GM19238 (cell line): ENCODE measurements around the gene PIGL.
"Not testable (repeated sequence)": the region's sequence is repeated elsewhere in the genome, so short reads cannot be mapped to it uniquely, and the experiment has no call there.

Source experiments
- DNase-seq: peaks from one replicate; pipeline ENCODE4 v3.0.0; 2011; ENCODE audit warnings: low spot score; ENCODE audit not compliant: insufficient read length

Gene PIGL

DNA sequence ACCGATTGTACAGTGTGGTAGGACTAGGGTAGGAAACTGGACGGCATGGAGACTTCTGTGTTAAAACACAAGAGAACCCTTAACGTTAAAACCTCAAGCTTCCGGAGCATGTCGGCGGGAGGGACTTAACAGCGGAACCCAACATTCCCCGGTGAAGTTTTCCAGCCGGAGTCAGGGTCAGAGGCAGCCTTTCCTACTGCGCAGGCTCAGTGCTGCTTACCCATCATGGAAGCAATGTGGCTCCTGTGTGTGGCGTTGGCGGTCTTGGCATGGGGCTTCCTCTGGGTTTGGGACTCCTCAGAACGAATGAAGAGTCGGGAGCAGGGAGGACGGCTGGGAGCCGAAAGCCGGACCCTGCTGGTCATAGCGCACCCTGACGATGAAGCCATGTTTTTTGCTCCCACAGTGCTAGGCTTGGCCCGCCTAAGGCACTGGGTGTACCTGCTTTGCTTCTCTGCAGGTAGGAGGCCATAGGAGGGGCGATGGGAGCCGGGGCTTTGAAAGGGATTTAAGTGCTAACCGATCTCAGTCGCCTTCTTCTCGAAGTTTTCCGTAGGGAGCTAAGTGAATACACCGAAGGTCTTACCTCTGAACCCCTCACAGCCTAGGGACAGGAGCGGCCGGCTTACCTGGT lies at the start of gene PIGL:
Gene PIGL, plus strand, starts transcription at position 209 of the 634 bp plus-strand sequence. Its CDS starts 17 bp downstream, at position 226.
- peak; percentile 61 for DNase-seq

- DNase-seq, result no peak
These were observed 45.4 kb upstream of the PIGL start for GRCh38 chr17:16171613-16172012.

GRCh38 chr17:16178836-16179235 lies 38.2 kb upstream of the PIGL start:
- no peak for DNase-seq

DNA sequence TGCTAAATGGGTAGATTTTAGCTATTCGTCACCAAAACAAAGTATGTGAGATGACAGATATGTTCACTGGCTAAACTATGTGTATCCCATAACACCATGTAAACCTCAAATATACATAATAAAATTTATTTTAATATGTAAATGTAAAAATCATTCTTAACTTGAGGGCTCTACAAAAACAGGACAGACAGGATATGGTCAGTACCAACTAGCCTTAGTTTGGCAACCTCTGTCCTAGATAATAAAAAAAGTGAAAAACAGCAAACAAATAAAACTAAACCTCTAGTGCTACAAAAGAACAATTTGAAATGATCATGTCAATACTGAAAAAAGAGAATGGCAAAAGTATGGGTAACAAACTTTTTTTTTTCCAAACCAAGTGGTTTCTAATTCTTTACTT lies 35.4 kb upstream of the PIGL start:
- DNase-seq, result no peak

DNA sequence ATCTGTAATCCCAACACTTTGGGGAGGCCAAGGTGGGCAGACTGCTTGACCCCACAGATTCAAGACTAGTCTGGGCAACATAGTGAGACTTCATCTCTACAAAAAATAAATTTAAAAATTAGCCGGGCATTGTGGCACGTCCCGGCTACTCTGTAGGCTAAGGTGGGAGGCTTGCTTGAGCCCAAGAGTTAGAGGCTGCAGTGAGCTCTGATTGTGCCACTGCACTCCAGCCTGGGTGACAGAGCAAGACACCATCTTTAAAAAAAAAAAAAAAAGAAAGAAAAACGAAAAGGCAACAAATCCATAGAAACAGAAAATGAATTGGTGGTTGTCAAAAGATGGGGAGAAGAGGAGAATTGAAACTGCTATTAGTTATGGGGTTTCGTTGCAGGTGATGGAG lies 29.4 kb upstream of the PIGL start:
- no peak for DNase-seq

DNA sequence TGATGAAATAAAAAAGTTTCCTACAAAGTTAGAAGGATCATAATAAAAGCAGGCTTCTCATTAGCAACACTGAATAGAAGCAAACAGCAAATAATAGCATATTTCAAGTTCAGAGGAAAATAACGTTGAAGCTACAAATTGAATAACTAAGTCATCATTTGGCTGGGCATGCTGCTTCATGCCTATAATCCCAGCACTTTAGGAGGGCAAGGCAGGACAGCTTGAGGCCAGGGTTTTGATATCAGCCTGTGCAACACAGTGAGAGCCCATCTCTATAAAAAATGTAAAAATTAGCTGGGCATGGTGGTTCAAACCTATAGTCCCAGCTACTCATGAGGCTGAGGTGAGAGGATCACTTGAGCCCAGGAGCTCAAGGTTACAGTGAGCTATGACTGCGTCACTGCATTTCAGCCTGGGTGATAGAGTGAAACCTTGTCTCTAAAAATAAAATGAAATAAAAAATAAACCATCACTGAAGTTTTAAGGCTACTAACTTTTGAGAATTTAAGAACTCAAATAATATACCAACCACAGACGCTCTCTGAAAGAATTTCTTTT lies 27.1 kb upstream of the PIGL start:
- DNase-seq, result no peak

- DNase-seq, result no peak
These were observed 26.2 kb upstream of the PIGL start for GRCh38 chr17:16190703-16191360.

- DNase-seq, result no peak
These were observed 25.4 kb upstream of the PIGL start for GRCh38 chr17:16191604-16192003.

GRCh38 chr17:16194307-16194835 lies 22.6 kb upstream of the PIGL start:
- DNase-seq, result not testable (repeated sequence)

DNA sequence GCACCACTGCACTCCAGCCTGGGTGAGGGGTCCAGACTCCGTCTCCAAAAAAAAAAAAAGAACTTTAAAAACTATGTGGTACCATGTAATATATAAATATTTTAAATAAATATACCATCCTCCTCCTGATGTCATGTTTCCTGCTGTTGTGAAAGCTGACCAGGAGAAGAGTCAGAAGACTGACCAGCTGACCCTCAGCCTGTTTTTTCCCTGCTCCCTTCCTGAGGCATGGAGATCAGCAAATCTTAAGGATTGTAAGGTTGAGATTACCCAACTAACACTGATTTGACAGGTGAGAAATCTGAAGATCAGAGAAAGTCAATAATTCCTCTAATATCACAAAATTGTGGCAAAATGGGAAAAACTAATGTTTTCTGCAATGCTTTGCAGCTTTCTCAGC lies 19.7 kb upstream of the PIGL start:
- no peak for DNase-seq

DNA sequence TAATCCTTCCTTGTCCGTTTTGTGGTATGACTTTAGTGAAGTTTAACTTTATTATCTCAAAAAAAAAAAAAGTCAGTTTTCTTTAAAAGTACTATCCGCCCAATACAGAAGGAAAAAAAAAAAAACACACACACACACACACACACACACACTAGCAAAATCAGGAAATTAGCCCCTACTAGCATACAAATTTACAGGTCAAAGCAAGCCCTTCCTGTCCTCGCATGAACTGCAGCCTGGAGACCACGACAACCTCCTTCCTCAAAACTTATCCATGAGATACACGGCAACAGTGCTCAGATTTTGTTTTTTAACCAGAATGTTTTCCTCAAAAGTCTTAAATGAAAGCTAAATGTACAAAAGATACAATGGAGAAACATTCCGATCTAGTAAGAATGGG lies 17.9 kb upstream of the PIGL start:
- no peak for DNase-seq

DNA sequence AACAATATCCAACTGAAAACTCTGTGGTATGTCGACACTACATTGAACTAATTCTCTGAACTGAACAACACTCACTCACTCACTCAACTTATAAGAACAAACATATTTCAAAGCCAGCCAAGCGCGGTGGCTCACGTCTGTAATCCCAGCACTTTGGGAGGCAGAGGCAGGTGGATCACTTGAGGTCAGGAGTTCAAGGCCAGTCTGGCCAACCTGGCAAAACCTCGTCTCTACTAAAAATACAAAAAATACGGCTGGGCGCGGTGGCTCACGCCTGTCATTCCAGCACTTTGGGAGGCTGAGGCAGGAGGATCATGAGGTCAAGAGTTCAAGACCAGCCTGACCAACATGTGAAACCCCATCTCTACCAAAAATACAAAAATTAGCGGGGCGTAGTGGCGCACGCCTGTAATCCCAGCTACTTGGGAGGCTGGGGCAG lies 15.3 kb upstream of the PIGL start:
- DNase-seq, result not testable (repeated sequence)

GRCh38 chr17:16202554-16203500 lies 14.2 kb upstream of the PIGL start:
- not testable (repeated sequence) for DNase-seq

DNA sequence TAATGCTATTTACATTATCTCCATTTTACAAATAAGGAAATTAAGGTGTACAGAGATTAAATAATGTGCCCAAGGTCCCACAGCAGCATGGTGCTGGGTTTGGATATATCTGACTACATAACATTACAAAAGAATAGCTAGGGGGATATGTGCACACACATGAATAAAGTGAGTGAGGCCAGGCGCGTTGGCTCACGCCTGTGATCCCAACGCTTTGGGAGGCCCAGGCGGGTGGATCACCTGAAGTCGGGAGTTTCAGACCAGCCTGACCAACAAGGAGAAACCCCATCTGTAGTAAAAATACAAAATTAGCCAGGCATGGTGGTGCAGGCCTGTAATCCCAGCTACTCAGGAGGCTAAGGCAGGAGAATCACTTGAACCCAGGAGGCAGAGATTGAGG lies 12.2 kb upstream of the PIGL start:
- DNase-seq, result not testable (repeated sequence)

- no peak for DNase-seq
These were observed 5.4 kb upstream of the PIGL start for GRCh38 chr17:16211590-16211989.

DNA sequence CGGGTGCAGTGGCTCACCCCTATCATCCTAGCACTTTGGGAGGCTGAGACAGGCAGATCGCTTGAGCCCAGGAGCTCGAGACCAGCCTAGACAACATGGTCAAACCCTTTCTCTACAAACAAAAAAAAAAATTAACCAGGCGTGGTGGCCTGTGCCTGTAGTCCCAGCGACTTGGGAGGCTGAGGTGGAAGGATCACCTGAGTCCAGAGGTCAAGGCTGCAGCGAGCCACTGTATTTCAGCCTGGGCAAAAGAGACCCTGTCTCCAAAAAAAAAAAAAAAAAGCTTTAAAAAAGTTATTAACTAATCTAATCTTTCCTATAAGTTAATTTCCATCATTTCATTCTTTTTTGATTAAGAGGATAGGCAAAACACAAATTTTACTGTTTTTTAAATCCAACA lies 4.2 kb upstream of the PIGL start:
- DNase-seq, result no peak

GRCh38 chr17:16214190-16215001 lies 2.6 kb upstream of the PIGL start:
- no peak for DNase-seq

DNA sequence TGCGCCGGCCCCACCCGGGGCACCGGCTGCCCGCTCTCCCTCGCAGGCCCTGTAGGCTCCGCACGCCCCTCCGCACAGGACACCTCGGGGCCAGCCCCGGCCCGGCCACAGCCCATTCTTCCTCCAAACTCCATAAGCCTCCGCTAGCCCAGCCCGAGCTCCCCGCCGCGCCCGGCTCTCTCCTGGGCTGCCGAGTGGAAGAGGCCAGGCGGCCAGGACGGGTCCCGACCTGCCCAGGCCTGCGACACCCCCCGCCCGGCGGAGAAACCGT lies 2.1 kb upstream of the PIGL start:
- DNase-seq, result peak; percentile 19

DNA sequence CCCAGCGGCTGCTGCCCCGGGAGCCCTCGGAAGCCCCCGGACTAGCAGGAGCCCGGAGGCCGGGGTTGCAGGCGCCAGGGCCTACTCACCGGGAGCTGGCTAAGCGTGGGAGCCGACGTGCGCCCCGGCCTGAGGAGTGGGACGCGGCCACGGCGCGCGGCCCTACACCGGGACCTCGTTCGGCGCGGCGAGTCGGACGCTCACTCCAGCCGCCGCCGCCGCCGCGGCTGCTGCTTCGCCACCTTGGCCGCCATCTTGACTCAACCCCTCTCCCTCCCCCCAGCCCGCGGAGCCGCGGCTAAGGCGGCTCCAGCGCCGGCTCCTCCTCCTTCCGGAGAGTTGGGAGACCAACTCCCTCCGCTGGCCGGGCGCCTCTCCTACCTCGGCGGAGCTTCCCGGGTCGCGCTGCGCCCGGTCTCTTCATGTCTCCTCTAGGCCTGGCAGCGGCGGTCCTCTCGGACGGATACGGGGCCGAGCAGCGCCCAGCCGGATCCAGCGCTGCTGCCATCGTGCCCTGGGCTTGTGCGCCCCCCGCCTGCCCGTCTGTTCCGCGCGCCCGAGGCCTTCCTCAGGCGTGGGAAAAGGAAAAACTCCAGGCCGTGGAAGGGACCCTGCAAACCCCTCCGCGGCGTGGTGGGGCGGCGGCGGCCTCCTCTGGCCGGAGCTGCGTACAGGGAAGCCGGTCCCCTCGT lies 1.6 kb upstream of the PIGL start, which contains the start of gene NCOR1:
Gene NCOR1, minus strand, starts transcription at position 262 of the 692 bp plus-strand sequence. CDS start 20,965 bp downstream, outside the sequence.
- peak; percentile 79 for DNase-seq

DNA sequence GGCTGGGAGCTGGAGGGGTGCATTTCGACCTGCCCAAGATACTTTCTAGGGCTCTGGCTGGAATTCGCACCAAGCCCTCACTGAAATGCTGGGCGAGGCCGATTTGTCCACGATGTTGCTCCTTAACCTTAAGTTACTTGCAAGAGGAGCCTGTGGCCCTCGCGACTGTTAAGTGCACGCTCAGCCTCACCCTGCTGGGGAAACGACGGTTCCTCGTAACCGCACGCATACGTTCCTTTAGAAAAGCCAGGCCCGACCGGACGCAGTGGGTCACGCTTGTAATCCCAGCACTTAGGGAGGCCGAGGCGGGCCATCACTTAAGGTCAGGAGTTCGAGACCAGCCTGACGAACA lies 1.1 kb upstream of the PIGL start:
- DNase-seq, result no peak
